ENCODE data around the gene UXT.

The UXT gene

DNA sequence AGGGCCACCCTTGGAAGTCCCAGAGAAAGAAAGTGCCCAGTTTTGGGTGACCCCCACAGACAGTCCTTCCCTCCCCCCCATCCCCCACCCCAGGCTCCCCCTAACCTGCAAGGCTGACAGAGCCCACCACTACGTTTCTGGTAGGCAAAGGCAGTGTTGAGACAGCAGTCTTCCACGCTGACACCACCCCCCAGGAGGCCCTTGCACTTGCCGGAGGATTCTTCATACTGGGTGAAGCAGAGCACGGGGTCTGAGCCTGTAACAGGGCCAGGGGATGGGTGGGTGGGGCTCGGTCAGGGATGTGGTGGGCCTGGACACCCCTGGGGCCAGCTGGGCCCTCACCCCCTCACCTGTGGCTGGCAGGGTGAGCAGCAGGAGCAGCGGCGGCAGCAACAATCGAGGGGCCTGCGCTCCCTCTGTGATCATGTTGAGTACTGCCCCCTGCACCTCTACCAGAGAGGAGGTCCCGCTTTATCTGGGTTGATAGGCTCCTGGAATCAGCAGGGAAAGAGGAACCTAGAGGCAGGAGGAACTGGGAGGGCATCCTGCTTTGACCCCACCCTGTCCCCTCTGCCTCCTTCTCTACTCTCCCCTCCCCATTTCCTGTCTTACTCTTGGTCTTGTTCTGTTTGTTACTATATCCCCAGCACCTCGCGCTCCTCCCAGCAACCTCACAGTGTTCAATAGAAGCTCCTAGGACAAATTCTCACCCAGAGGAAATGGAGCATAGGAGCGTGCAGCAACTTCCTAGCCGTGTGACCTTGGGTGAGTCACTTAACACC is 29.4 kb downstream of the UXT start, which contains the start of gene CFP:
TSS of gene CFP (minus strand) at position 512 of the 782 bp plus-strand sequence. CDS start at position 426, 86 bp downstream.
- TF ChIP-seq CREB5 (CRISPR knock-in tag; IDR thresholded peaks at IDR 0.05; ENCODE audit: low read depth) (no peak), ZFP30 (CRISPR knock-in tag; IDR thresholded peaks at IDR 0.05) (no peak), GLIS3 (CRISPR knock-in tag; IDR thresholded peaks at IDR 0.05) (no peak), ZNF70 (CRISPR knock-in tag; IDR thresholded peaks at IDR 0.05) (no peak), CSDC2 (CRISPR knock-in tag; IDR thresholded peaks at IDR 0.05) (no peak), OSR1 (CRISPR knock-in tag; IDR thresholded peaks at IDR 0.05) (no peak), ARNTL (CRISPR knock-in tag; IDR thresholded peaks at IDR 0.05; ENCODE audit: borderline replicate concordance, low read depth) (no peak)
- TF ChIP-seq, protein P1, sequence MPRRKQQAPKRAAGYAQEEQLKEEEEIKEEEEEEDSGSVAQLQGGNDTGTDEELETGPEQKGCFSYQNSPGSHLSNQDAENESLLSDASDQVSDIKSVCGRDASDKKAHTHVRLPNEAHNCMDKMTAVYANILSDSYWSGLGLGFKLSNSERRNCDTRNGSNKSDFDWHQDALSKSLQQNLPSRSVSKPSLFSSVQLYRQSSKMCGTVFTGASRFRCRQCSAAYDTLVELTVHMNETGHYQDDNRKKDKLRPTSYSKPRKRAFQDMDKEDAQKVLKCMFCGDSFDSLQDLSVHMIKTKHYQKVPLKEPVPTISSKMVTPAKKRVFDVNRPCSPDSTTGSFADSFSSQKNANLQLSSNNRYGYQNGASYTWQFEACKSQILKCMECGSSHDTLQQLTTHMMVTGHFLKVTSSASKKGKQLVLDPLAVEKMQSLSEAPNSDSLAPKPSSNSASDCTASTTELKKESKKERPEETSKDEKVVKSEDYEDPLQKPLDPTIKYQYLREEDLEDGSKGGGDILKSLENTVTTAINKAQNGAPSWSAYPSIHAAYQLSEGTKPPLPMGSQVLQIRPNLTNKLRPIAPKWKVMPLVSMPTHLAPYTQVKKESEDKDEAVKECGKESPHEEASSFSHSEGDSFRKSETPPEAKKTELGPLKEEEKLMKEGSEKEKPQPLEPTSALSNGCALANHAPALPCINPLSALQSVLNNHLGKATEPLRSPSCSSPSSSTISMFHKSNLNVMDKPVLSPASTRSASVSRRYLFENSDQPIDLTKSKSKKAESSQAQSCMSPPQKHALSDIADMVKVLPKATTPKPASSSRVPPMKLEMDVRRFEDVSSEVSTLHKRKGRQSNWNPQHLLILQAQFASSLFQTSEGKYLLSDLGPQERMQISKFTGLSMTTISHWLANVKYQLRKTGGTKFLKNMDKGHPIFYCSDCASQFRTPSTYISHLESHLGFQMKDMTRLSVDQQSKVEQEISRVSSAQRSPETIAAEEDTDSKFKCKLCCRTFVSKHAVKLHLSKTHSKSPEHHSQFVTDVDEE (CRISPR knock-in tag; IDR thresholded peaks at IDR 0.05) = no peak
- no peak for ATAC-seq

GRCh38 chrX:47628982-47629381 is 30.0 kb downstream of the UXT start:
- ATAC-seq = no peak
- TF ChIP-seq ZNF8 (CRISPR knock-in tag; IDR thresholded peaks at IDR 0.05) = no peak
- TF ChIP-seq TOX (CRISPR knock-in tag; IDR thresholded peaks at IDR 0.05; ENCODE audit: borderline replicate concordance) = no peak
- no peak for TF ChIP-seq OSR1 (CRISPR knock-in tag; IDR thresholded peaks at IDR 0.05)
- TF ChIP-seq PPARA (CRISPR knock-in tag; IDR thresholded peaks at IDR 0.05; ENCODE audit: borderline replicate concordance) = no peak
- no peak for TF ChIP-seq ZFP3 (CRISPR knock-in tag; IDR thresholded peaks at IDR 0.05)
- TF ChIP-seq, protein P1 (CRISPR knock-in tag; IDR thresholded peaks at IDR 0.05) = no peak
- no peak for TF ChIP-seq ISL1 (CRISPR knock-in tag; IDR thresholded peaks at IDR 0.05)
- no peak for TF ChIP-seq CSRNP3 (CRISPR knock-in tag; IDR thresholded peaks at IDR 0.05)

GRCh38 chrX:47625365-47625764 is 33.6 kb downstream of the UXT start:
- ATAC-seq = no peak
- no peak for TF ChIP-seq ZFP30 (CRISPR knock-in tag; IDR thresholded peaks at IDR 0.05)
- no peak for TF ChIP-seq ZNF565 (CRISPR knock-in tag; conservative IDR thresholded peaks at IDR 0.05; ENCODE audit: low read depth)
- no peak for TF ChIP-seq ZNF70 (CRISPR knock-in tag; IDR thresholded peaks at IDR 0.05)
- TF ChIP-seq CSDC2 (CRISPR knock-in tag; IDR thresholded peaks at IDR 0.05) = no peak
- no peak for TF ChIP-seq PATZ1 (CRISPR knock-in tag; IDR thresholded peaks at IDR 0.05; ENCODE audit: borderline replicate concordance)
- no peak for TF ChIP-seq RARB (CRISPR knock-in tag; IDR thresholded peaks at IDR 0.05)
- TF ChIP-seq GLIS3 (CRISPR knock-in tag; IDR thresholded peaks at IDR 0.05) = no peak
- no peak for TF ChIP-seq PPARA (CRISPR knock-in tag; IDR thresholded peaks at IDR 0.05; ENCODE audit: borderline replicate concordance)
- no peak for TF ChIP-seq ZFP3 (CRISPR knock-in tag; IDR thresholded peaks at IDR 0.05)
- TF ChIP-seq ZC3H10 (CRISPR knock-in tag; IDR thresholded peaks at IDR 0.05) = no peak
- no peak for TF ChIP-seq OSR1 (CRISPR knock-in tag; IDR thresholded peaks at IDR 0.05)
- no peak for TF ChIP-seq CSRNP3 (CRISPR knock-in tag; IDR thresholded peaks at IDR 0.05)
- no peak for TF ChIP-seq ARNTL (CRISPR knock-in tag; IDR thresholded peaks at IDR 0.05; ENCODE audit: borderline replicate concordance, low read depth)
- no peak for TF ChIP-seq CREB5 (CRISPR knock-in tag; IDR thresholded peaks at IDR 0.05; ENCODE audit: low read depth)
- TF ChIP-seq ZNF8 (CRISPR knock-in tag; IDR thresholded peaks at IDR 0.05) = no peak
- TF ChIP-seq BACH2 (CRISPR knock-in tag; IDR thresholded peaks at IDR 0.05; ENCODE audit: borderline replicate concordance) = no peak
- no peak for TF ChIP-seq POU6F1 (CRISPR knock-in tag; IDR thresholded peaks at IDR 0.05; ENCODE audit: borderline replicate concordance, low read depth)
